Uterus (tissue), 4 donors: Measurements from ENCODE around the gene DOC2B. TPM values are rescaled to one million over a fixed set of nuclear protein-coding genes. Genes with fewer than 3 reads are reported as not detected.
"Not testable (repeated sequence)": the region's sequence is repeated elsewhere in the genome, so short reads cannot be mapped to it uniquely, and the experiment has no call there.

Experiments
- DNase-seq, 2 donors: peaks; one replicate each; pipeline ENCODE4 v3.0.0-alpha.2; 2019 to 2020
- H3K27ac ChIP-seq, 2 donors: fragments of 200-600 bp; sonication (generic); 1 replicate in 1 of 2; 2 replicates in 1 of 2; pipeline ENCODE4 v1.5.1; 2016 to 2018
- H3K27me3 ChIP-seq, 2 donors: fragments of 200-600 bp; sonication (generic); one replicate each; pipeline ENCODE4 v1.5.1; 2018 to 2019; ENCODE audit warnings: control low read depth in 1 of 2
- H3K36me3 ChIP-seq, 2 donors: fragments of 200-600 bp; sonication (generic); one replicate each; pipeline ENCODE4 v1.5.1; 2019; ENCODE audit warnings: control low read depth in 1 of 2
- H3K4me1 ChIP-seq, 2 donors: fragments of 200-600 bp; sonication (generic); one replicate each; pipeline ENCODE4 v1.5.1; 2018 to 2019; ENCODE audit warnings: control low read depth in 1 of 2
- H3K4me3 ChIP-seq, 2 donors: fragments of 200-600 bp; sonication (generic); 1 replicate in 1 of 2; 2 replicates in 1 of 2; pipeline ENCODE4 v1.5.1; 2018 to 2019; ENCODE audit warnings: mild to moderate bottlenecking in 1 of 2
- H3K9me3 ChIP-seq, 2 donors: fragments of 200-600 bp; sonication (generic); one replicate each; pipeline ENCODE4 v1.5.1; 2019; ENCODE audit warnings: control low read depth in 1 of 2
- POLR2A ChIP-seq, 2 donors: fragments of 450-650 bp; IDR thresholded peaks; one replicate each; pipeline ENCODE4 v1.6.1; 2016; ENCODE audit warnings: antibody characterized with exemption in 2 of 2, mild to moderate bottlenecking in 1 of 2, moderate library complexity in 1 of 2
- intact Hi-C: fragments of 100-400 bp; cut with DNase I; formaldehyde crosslinking; loops from one replicate; pipeline ENCODE4 v1.15.1; 2023; ENCODE audit warnings: low total_unique reads
- total RNA-seq, 4 donors: library from RNA; depleted of rRNA in 3 of 4; stranded (reverse); fragments of >200 nt in 3 of 4; gene quantifications; one replicate each; pipeline versions ENCODE4 v1.1.0 to v1.2.4, GENCODE V29; 2014 to 2023
- TF ChIP-seq, protein P1 (sequence below), 4 experiments: fragments of 200-600 bp in 2 of 4; fragments of 450-650 bp in 2 of 4; sonication (generic) in 2 of 4; IDR thresholded peaks; one replicate each; pipeline ENCODE4 v1.5.1; 2016 to 2019; ENCODE audit warnings: antibody characterized with exemption in 4 of 4, mild to moderate bottlenecking in 2 of 4, moderate library complexity in 1 of 4
- donor health status: DM: yes; HTN: yes; CAD: no.

The DOC2B gene
- total RNA-seq, 4 donors from 2014 or later, result 3.8 to 45.3 (median 7.1) TPM

DNA sequence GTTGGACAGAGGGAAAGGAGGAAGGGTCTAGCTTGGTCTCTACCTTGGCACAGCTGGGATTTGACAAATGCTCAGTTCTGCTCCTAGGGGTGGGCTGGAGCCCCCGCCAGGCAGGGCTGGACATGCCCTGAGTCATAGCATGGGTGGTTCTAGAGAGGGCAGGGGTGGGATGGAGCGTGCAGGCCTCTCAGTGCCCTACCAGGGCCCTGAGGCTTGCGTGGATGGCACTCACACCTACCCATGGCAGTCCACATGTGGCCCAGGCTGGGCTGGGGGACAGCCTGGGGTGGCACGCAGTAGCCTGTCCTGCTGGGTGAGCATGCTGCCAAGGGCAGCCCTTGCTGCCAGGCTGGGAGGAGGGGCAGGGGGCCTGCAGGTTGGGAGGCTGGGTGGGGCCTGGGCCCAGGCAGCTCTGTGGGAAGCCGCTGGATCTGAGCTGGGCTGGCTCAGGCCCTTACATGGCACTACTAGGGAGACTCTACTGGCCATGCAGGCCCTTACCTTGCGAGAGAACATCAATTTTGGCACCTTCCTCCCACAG is 11.2 kb downstream of the DOC2B start:
- Histone ChIP-seq H3K9me3 (no peaks in the 10 kb centered on the region), H3K4me1 (no peaks in the 10 kb centered on the region), H3K27me3 (no peaks in the 10 kb centered on the region), H3K4me3 (no peak overlapping the region), H3K36me3 (no peaks in the 10 kb centered on the region), H3K27ac (no peak overlapping the region)
- TF ChIP-seq, protein P1, sequence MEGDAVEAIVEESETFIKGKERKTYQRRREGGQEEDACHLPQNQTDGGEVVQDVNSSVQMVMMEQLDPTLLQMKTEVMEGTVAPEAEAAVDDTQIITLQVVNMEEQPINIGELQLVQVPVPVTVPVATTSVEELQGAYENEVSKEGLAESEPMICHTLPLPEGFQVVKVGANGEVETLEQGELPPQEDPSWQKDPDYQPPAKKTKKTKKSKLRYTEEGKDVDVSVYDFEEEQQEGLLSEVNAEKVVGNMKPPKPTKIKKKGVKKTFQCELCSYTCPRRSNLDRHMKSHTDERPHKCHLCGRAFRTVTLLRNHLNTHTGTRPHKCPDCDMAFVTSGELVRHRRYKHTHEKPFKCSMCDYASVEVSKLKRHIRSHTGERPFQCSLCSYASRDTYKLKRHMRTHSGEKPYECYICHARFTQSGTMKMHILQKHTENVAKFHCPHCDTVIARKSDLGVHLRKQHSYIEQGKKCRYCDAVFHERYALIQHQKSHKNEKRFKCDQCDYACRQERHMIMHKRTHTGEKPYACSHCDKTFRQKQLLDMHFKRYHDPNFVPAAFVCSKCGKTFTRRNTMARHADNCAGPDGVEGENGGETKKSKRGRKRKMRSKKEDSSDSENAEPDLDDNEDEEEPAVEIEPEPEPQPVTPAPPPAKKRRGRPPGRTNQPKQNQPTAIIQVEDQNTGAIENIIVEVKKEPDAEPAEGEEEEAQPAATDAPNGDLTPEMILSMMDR (IDR thresholded peaks at IDR 0.05), result no peak
- TF ChIP-seq POLR2A (IDR thresholded peaks at IDR 0.05), result no peak
- intact Hi-C loops, result no loop called here
- no peak for DNase-seq

DNA sequence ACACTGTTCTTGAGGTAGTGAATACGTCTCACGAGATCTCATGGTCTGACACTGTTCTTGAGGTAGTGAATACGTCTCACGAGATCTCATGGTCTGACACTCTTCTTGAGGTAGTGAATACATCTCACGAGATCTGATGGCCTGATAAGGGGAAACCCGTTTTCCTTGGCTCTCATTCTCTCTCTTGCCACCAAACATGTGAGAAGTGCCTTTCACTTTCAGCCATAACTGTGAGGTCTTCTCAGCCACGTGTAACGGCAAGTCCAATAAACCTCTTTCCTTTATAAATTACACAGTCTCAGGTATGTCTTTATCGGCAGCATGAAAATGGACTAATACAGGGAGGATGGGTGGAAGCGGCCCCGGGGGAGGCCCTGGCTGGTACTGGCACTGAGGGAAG is 12.8 kb downstream of the DOC2B start:
- intact Hi-C loops, H3K27ac ChIP-seq, H3K4me3 ChIP-seq, H3K9me3 ChIP-seq, H3K27me3 ChIP-seq, DNase-seq, H3K4me1 ChIP-seq, H3K36me3 ChIP-seq: not testable (repeated sequence)

DNA sequence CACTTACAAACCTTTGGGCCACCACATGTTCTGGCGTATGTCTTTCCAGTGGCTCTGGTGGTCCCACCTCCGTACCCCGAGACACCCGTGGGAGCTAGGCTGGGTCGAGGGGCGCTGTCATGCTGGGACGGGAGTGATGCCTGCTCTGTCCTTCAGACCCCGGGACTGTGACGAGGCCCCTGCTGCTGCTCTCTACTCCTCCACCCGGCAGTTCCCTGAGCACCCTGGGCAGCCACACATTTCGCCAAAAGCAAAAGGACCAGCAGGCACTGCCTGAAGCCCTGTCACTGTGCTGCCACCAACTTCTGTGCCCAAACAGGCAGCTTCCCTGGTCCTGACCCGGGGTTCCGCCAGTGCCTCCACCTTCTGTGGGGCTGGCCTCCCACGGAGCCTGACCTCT is 15.5 kb downstream of the DOC2B start:
- TF ChIP-seq POLR2A (IDR thresholded peaks at IDR 0.05), result no peak
- TF ChIP-seq, protein P1 (IDR thresholded peaks at IDR 0.05), result no peak
- H3K4me1 ChIP-seq, result no peaks in the 10 kb centered on the region
- no peak overlapping the region for H3K27ac ChIP-seq
- intact Hi-C loops, result no loop called here
- no peaks in the 10 kb centered on the region for H3K27me3 ChIP-seq
- H3K36me3 ChIP-seq, result no peaks in the 10 kb centered on the region
- no peaks in the 10 kb centered on the region for H3K9me3 ChIP-seq
- DNase-seq, result no peak
- H3K4me3 ChIP-seq, result no peak overlapping the region

DNA sequence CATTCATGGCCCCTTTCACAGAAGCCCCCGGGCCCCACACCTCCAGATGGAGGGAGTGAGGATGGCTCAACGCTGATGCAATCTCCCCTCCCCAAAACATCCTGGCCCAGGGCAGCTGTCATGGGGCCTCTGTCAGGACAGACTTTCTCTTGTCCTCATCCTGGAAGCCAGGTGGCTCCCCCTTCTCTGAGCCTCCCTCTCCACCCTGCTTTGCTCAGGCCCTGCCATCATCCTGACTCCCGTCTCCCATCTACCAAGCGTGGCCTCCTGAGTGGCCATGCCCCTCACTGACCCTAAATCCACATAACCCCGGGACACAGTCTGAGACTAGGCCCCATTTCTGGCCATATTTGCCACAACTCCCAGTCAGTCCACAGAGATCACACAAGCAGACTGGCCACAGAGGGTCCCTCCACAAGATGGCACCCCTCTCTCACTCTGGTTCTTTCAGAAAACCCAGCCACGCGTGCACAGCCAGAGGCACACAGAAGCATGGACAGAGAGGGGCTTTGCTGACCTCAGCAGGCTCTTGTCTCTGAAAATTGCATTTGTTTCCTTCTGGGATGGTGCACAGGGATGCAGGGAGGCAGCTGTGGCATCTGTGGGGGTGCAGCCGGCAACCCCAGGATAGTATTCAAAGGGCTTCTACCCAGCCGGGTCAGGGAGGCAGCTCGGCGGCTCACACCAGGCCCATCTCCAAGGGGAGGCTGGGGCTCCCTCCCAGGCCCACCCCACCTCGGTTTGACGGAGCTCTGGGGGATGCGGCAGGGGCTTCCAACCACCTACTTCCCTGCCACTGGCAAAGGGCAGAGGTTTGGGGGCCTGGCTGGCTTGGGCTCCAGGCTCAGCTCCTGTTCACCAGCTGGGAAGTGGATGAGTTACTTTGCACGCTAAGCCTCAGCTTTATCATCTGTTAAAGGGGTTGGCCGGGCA is 16.9 kb downstream of the DOC2B start:
- intact Hi-C loops, result no loop called here
- Histone ChIP-seq H3K27me3 (no peaks in the 10 kb centered on the region), H3K4me1 (no peaks in the 10 kb centered on the region), H3K9me3 (no peaks in the 10 kb centered on the region), H3K4me3 (no peak overlapping the region), H3K36me3 (no peaks in the 10 kb centered on the region), H3K27ac (no peak overlapping the region)
- peak in 1 of 2 donors; percentile 56 for DNase-seq
- TF ChIP-seq, protein P1 (IDR thresholded peaks at IDR 0.05), result peak; percentile 21 to 61 (median 44)
- no peak for TF ChIP-seq POLR2A (IDR thresholded peaks at IDR 0.05)

DNA sequence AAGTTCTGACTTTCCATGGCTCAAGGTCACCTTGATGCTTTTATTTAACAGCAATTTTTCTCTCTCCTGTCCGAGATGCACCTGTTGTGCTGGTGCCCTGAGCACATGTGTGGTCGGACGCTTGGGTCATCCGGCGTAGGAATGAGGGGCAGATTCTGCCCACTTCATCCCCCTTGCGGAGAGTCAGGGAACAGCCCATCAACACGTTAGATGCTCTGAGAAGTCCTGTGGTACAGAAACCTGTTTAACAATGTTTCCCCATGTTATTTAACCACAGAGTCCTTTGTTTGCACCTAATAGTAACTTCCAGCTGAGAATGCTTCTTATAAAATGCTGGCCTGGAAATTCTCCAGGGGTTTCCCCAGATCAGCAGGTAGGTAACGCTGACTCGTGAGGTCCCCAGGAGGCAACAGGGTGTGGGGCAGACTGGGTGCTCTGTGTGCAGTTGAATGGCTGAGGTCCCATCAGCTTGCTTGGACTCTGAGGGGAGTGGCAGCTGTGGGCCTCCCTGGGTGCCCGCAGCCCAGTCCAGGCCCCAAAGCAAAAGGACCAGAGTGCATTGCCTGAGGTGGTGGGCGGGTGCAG is 17.8 kb downstream of the DOC2B start:
- no peaks in the 10 kb centered on the region for H3K36me3 ChIP-seq
- H3K27me3 ChIP-seq, result no peaks in the 10 kb centered on the region
- intact Hi-C loops, result no loop called here
- no peak overlapping the region for H3K4me3 ChIP-seq
- TF ChIP-seq POLR2A (IDR thresholded peaks at IDR 0.05), result no peak
- TF ChIP-seq, protein P1 (IDR thresholded peaks at IDR 0.05), result no peak
- no peak for DNase-seq
- no peaks in the 10 kb centered on the region for H3K4me1 ChIP-seq
- H3K9me3 ChIP-seq, result no peaks in the 10 kb centered on the region
- no peak overlapping the region for H3K27ac ChIP-seq
